Stimulated activated CD4-positive, alpha-beta T cell treated with anti-CD3 and anti-CD28 coated beads, Interleukin-12 subunit alpha, Interleukin-12 subunit beta, amount 100 ng/mL, for 4 hours (primary cell): ENCODE results near the gene C6orf15.

Experiments
- DNase-seq: peaks from one replicate; pipeline ENCODE4 v3.0.0-alpha.2; 2020

C6orf15 gene

DNA sequence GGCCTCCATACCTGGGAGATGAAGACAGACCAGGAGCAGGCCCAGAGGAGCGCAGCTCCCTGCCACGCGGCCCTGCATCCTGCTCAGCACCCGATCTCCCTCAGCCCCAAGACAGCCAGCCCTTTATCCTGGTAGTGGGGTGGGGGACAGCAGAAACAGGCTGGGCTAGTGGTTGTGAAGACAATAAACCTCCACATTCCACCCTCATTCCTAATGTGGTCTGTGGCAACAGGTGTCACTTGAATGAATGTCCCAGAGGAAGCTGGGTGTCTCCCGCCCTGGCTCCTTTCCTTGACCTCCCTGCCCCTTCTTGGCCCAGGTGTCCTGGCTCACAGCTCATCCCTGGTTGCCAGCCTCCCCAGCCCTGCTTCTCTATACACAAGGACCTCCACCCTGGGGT, at the start of gene C6orf15:
Gene C6orf15 (minus strand): TSS at position 98 of the 400 bp plus-strand sequence. CDS start 20 bp downstream, at position 78.
- no peak for DNase-seq

DNA sequence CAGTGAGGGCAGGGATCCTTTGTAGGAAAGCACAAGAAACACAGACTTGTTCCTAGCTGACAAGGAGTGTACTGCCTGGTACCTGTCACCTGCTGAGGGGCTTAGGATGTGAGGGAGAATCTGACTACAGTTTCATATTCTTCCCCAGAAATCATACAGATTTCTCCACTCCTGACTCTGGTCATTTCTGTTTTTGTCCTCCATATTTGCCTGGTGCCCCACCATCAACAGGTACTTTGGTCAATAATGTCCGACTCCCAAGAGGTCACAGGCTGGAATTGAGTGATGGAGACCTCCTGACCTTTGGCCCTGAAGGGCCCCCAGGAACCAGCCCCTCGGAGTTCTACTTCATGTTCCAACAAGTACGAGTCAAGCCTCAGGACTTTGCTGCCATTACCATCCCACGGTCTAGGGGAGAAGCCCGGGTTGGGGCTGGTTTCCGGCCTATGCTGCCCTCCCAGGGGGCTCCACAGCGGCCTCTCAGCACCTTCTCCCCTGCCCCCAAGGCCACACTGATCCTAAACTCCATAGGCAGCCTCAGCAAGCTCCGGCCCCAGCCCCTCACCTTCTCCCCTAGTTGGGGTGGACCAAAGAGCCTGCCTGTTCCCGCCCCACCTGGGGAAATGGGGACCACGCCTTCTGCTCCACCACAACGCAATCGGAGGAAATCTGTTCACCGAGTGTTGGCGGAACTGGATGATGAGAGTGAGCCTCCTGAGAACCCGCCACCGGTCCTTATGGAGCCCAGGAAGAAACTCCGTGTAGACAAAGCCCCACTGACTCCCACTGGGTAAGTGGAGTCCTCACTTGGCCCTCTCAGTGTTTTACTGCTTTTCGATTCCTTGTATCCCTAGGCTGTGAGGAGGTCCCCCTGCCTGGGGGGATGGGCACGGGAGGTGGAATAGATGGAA, 49.1 kb upstream of the C6orf15 start:
- no peak for DNase-seq

DNA sequence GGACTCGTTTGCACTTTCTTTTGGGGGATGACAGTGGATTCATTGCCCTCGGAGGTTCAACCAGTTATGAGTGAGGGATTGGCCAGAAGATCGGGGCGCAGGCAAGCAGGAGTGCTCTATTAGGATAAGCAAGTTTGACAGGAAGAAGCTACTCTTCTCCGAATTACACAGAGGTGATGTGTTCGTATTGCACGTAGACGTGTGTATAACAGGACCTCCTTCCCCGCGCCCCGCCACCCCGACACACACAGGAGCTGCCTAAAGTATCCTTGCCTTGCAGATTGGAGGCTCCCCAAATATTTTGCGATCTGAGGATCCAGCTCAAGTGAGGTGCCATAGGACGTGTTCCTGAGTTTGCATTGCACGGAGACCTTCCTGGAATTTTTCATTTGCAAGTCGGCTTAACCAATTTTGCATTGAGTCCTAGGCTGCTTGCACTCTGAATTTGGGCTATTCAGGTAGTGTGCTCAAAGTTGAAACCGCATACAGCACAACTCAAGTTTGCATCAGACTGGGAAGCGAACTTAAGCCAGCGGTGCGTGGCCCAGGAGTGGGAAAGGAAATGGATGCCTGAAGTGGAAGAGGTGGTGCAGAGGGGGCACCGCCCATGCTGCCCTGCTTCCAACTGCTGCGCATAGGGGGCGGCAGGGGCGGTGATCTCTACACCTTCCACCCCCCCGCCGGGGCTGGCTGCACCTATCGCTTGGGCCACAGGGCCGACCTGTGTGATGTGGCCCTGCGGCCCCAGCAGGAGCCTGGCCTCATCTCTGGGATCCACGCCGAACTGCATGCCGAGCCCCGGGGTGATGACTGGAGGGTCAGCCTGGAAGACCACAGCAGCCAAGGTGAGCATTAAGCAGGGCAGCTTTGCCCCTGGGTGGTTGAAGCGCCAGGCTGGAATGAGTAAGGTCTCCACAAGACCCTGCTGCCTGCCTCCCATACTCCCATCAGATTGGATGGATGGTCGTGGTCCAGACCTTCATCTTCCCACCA, 46.8 kb upstream of the C6orf15 start:
- no peak for DNase-seq

DNA sequence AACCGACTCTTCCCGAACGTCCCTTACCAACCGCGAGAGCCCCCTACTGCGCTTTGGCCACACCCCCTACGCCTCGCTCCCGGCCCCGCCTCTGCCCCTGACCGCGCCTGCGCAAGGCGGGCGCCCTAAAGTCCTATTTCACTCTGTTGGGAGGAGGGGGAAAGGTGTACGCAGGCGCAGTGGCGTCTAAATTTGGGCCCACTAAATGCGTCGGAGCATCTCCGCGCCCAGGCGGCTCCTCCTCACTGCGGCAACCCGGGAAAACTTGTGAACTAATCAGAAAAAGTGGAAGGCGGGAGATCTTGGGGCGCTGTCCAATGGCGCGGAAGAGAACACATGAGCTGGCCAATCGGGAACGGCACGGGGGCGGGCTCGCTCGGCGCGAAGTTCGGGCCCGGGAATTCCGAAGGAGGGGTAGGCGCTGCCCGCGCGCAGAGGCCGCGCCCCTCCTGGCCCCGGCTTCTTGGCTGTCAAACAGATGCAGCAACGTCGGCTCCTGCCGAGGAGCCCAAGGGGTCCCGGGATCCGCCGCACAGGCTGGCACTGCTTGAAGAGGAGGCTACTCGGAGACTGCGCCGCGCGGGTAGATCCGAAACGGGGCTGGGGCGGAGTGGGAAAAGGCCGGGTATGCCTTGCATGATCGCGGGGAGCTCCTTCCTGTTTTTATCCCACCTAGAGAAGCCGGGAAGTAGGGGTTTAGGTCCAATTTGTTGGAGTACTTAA, 45.9 kb upstream of the C6orf15 start, which contains the start of gene TCF19:
Gene TCF19 (plus strand): TSS at position 450 of the 723 bp plus-strand sequence. CDS start 881 bp downstream, outside the sequence.
- peak; percentile 99 for DNase-seq

DNA sequence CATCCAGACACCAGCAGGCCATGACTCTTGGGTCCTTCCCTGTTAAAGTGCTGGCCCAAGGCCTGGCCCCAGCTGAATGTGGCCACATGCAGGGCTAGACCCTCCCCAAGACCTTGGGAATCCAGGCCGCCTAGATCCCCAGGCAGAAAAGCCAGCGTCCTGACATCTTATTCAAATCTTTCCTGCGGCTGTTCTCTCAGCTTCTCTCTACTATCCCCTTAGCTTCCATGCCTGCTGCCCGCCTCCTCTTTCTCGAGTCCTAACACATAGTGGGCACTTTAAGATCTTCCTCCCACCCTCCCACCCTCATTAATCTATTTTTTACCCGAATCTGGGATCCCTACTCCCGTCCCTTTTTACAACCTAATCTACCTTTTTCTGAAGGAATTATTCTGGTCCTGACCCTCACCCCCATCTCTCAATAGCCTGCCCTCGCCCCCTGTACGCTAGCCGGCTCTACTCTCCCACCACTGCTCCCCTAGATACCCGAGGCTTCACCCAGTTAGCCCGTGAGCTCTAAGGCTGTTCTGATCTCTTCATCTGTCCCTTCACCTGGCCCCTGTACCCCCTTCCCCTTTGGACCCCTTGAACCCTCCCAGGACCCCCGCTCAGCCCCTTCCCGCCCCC, 45.3 kb upstream of the C6orf15 start, which contains the start of gene CCHCR1:
Gene CCHCR1 (minus strand): TSS at position 290 of the 627 bp plus-strand sequence. CDS start 202 bp downstream, at position 88.
- DNase-seq = no peak

DNA sequence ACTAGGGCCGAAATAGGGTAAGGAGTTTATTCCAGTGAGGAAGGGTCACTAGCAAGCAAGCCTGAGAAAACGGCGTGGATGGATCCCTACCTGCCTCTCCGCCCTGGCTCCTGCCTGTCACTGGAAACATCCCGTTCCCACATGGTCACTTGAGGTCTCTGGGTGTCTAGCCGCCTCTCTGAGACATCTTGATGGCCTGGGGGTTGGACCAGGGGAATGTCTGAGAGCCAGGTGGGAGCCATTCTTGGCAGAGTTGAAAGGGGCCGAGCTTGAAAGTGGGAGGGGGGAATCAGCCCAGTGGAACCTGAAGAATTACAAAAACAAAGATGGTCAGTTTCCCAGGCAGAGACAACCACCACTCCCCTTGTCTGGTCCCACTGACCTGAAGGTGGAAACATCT, 44.3 kb upstream of the C6orf15 start:
- DNase-seq = no peak

- no peak for DNase-seq
These were observed 42.1 kb upstream of the C6orf15 start for GRCh38 chr6:31154436-31154835.

DNA sequence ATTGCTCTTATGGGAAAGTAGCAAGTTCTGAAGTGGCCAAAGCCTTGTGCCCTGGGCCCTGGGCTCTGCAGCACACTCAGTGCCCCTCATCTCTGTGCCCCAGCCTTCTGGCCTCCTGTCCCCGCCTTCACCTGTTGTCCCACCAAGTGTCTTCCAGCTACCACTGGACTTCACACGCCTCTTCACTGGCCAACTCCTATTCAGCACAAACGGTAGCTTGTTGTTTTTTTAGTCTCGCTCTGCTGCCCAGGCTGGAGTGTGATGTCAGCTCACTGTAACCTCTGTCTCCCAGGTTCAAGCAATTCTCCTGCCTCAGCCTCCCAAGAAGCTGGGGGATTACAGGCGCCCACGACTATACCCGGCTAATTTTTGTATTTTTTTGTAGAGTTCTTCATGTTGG, 40.4 kb upstream of the C6orf15 start:
- no peak for DNase-seq

GRCh38 chr6:31149827-31150447, 37.6 kb upstream of the C6orf15 start:
- DNase-seq = no peak

- no peak for DNase-seq
These were observed 33.0 kb upstream of the C6orf15 start for GRCh38 chr6:31145386-31145785.

DNA sequence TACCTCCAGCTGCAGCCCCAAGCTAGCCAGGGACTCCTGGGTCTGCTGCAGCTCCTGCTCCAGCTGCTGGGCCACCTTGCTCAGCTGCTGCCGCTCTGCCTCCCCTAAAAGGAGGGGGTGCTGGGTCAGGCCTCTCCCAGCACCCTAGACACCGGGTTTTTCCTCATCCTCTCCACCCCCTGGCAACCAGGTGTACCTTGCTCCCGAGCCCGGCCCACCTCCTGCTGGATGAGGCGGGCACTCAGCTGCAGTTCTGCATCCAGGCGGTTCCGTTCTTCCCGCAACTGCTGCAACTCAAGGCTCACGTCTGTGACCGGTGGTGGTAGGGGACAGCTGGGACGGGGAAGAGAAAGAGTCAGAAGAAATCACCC, 32.6 kb upstream of the C6orf15 start:
- DNase-seq = no peak

- no peak for DNase-seq
These were observed 32.1 kb upstream of the C6orf15 start for GRCh38 chr6:31144296-31144969.

DNA sequence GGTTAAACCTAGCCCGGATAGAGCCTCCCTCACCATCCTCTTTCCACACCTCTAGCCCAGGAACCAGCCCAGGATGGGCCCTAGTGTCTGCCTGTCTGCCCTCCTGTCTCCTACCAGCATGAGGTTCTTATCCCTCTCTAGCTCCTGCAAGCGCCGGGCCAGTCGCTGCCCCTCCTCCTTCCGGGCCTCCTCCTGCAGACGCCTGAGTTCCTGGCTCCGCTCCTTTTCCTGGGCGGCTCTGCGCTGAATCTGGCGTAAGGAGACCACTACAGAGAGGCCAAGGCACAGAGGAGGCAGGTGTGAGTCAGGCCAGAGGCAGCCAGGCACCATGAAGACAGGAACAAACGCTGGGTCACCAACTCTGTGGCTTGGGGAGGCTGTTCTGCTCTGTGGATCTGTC, 30.8 kb upstream of the C6orf15 start:
- no peak for DNase-seq

- DNase-seq = no peak
These were observed 30.0 kb upstream of the C6orf15 start for GRCh38 chr6:31142361-31142761.

DNA sequence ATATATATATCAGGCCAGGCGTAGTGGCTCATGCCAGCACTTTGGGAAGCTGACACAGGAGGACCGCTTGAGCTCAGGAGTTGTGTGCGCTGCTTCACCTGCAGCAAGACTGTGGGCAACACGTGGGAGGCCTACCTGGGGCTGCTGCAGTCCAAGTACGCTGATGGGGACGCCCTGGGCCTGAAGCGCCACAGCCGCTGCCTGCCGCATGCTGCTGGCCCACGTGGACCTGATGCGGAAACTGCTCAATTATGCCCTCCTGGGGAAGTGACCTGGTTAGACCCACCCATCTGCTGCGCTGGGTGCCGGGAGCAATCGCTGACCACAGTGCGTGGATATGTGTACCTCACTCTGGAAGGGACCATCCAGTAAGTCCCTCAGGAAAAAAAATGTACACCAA, 28.3 kb upstream of the C6orf15 start:
- DNase-seq = no peak

DNA sequence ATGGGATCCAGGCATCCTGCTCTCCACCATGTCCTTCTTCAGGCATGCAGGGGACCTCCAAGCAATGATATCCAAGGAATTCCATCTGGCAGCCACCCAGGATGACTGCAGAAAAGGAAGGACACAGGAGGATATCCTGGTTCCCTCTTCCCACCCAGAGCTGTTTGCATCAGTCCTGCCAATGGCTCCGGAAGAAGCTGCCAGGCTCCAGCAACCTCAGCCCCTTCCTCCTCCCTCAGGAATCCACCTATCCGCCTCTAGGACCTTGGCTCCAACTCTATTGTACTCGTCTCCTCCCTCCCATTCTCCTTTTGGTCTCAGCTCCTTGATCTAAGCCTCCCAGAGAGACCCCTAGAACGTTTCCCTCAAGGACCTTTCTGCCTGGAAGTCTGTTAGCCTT, 27.2 kb upstream of the C6orf15 start:
- DNase-seq = no peak

GRCh38 chr6:31138982-31139381, 26.6 kb upstream of the C6orf15 start, which contains the start of gene PSORS1C2:
Gene PSORS1C2 (minus strand): TSS chr6:31139066. CDS start chr6:31139026, 40 bp downstream.
- DNase-seq = no peak

- no peak for DNase-seq
These were observed 23.3 kb upstream of the C6orf15 start for GRCh38 chr6:31135710-31136109.

- no peak for DNase-seq
These were observed 20.4 kb upstream of the C6orf15 start for GRCh38 chr6:31132806-31133205.

GRCh38 chr6:31131595-31131994, 19.2 kb upstream of the C6orf15 start:
- no peak for DNase-seq

- no peak for DNase-seq
These were observed 18.4 kb upstream of the C6orf15 start for GRCh38 chr6:31130751-31131150.
